DND-41 (cell line): ENCODE data around the gene PTPRG.

Source experiments
- ATAC-seq: fragments of 200-7000 bp; cut with Tn5 transposase; 3 replicates; pipeline ENCODE4 v1.9.1; 2021; ENCODE audit warnings: low read depth; ENCODE audit not compliant: insufficient read depth
- DNase-seq: peaks from one replicate; pipeline ENCODE4 v3.0.0-alpha.2; 2020
- H2AFZ ChIP-seq: 2 replicates; pipeline ENCODE4 v1.6.0; 2012; ENCODE audit warnings: low read depth, low read length
- H3K27ac ChIP-seq: 2 replicates; pipeline ENCODE4 v1.5.1; 2012; ENCODE audit warnings: low read length, inconsistent platforms
- H3K27me3 ChIP-seq: fragments of 200-600 bp; sonication (generic); 2 replicates; pipeline ENCODE4 v1.6.0; 2012; ENCODE audit warnings: low read length, mild to moderate bottlenecking, inconsistent platforms; ENCODE audit not compliant: insufficient read depth, poor library complexity
- H3K36me3 ChIP-seq: 2 replicates; pipeline ENCODE4 v1.5.1; 2012; ENCODE audit warnings: low read length, inconsistent platforms; ENCODE audit not compliant: insufficient read depth
- H3K4me1 ChIP-seq: 2 replicates; pipeline ENCODE4 v1.5.1; 2012; ENCODE audit warnings: mild to moderate bottlenecking, low read length; ENCODE audit not compliant: insufficient read depth
- H3K4me2 ChIP-seq: 2 replicates; pipeline ENCODE4 v1.6.0; 2012; ENCODE audit warnings: mild to moderate bottlenecking, moderate library complexity, low read length, inconsistent platforms; ENCODE audit not compliant: insufficient read depth
- H3K4me3 ChIP-seq, 2 experiments: fragments of 200-600 bp in 1 of 2; shearing (Covaris generic) in 1 of 2; 2 replicates each; pipeline ENCODE4 v1.5.1; 2012 to 2016; ENCODE audit warnings: inconsistent platforms in 2 of 2, low read length in 2 of 2, mild to moderate bottlenecking in 2 of 2, low read depth in 1 of 2, moderate library complexity in 1 of 2
- H3K79me2 ChIP-seq: 2 replicates; pipeline ENCODE4 v1.6.0; 2012; ENCODE audit warnings: low read length, inconsistent platforms; ENCODE audit not compliant: insufficient read depth
- H3K9ac ChIP-seq: 2 replicates; pipeline ENCODE4 v1.6.0; 2012; ENCODE audit warnings: low read depth, mild to moderate bottlenecking, inconsistent platforms, low read length, moderate library complexity
- H3K9me3 ChIP-seq: 2 replicates; pipeline ENCODE4 v1.5.1; 2012; ENCODE audit warnings: low read length, moderate library complexity, mild to moderate bottlenecking, inconsistent platforms; ENCODE audit not compliant: insufficient read depth, severe bottlenecking
- H4K20me1 ChIP-seq: 2 replicates; pipeline ENCODE4 v1.6.0; 2012; ENCODE audit warnings: low read length; ENCODE audit not compliant: insufficient read depth
- EZH2 ChIP-seq: IDR thresholded peaks from 3 replicates; pipeline ENCODE4 v1.6.1; 2012; ENCODE audit warnings: borderline replicate concordance, low read depth, mild to moderate bottlenecking, moderate library complexity, low read length, inconsistent platforms; ENCODE audit not compliant: severe bottlenecking
- TF ChIP-seq, protein P1 (sequence below): IDR thresholded peaks from 2 replicates; pipeline ENCODE4 v1.5.1; 2012; ENCODE audit warnings: borderline replicate concordance, low read length, moderate library complexity, mild to moderate bottlenecking; ENCODE audit not compliant: poor library complexity, severe bottlenecking; ENCODE audit errors: extremely low read depth

Gene PTPRG

GRCh38 chr3:62095756-62096155, 534.4 kb downstream of the PTPRG start:
- Histone ChIP-seq H3K4me2 (no peak overlapping the region), H3K79me2 (no peaks in the 10 kb centered on the region), H3K9ac (no peak overlapping the region), H4K20me1 (no peaks in the 10 kb centered on the region), H2AFZ (no peak overlapping the region), H3K36me3 (no peaks in the 10 kb centered on the region), H3K9me3 (no peaks in the 10 kb centered on the region), H3K27ac (no peak overlapping the region), H3K4me3 (no peak overlapping the region), H3K27me3 (no peaks in the 10 kb centered on the region), H3K4me1 (no peaks in the 10 kb centered on the region)
- TF ChIP-seq, protein P1, sequence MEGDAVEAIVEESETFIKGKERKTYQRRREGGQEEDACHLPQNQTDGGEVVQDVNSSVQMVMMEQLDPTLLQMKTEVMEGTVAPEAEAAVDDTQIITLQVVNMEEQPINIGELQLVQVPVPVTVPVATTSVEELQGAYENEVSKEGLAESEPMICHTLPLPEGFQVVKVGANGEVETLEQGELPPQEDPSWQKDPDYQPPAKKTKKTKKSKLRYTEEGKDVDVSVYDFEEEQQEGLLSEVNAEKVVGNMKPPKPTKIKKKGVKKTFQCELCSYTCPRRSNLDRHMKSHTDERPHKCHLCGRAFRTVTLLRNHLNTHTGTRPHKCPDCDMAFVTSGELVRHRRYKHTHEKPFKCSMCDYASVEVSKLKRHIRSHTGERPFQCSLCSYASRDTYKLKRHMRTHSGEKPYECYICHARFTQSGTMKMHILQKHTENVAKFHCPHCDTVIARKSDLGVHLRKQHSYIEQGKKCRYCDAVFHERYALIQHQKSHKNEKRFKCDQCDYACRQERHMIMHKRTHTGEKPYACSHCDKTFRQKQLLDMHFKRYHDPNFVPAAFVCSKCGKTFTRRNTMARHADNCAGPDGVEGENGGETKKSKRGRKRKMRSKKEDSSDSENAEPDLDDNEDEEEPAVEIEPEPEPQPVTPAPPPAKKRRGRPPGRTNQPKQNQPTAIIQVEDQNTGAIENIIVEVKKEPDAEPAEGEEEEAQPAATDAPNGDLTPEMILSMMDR: no peak
- no peak for TF ChIP-seq EZH2
- no peak for DNase-seq
- no peak for ATAC-seq

DNA sequence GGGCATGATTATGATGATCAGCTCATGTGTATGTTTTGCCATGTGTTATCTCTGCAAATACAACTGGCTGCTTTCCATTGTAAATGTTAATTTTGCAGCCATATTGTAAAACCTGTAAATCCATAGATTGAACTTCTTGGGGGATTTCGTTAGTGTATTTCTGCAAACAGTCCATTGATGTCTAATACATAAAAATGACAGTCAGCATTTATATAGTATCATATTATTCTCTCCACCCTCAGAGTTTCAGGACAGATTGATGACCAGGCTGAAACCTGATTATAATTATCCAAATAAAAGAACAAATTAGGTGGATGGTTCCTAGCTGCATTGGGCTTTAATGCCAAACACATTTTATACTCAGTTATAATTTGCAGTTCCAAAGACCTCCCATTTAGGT, 535.1 kb downstream of the PTPRG start:
- H3K4me2 ChIP-seq: no peak overlapping the region
- no peak for ATAC-seq
- no peaks in the 10 kb centered on the region for H3K27me3 ChIP-seq
- H3K27ac ChIP-seq: no peak overlapping the region
- H3K36me3 ChIP-seq: no peaks in the 10 kb centered on the region
- H2AFZ ChIP-seq: no peak overlapping the region
- no peaks in the 10 kb centered on the region for H3K4me1 ChIP-seq
- DNase-seq: no peak
- no peaks in the 10 kb centered on the region for H3K9me3 ChIP-seq
- no peak overlapping the region for H3K4me3 ChIP-seq
- TF ChIP-seq, protein P1: no peak
- TF ChIP-seq EZH2: no peak
- H3K79me2 ChIP-seq: no peaks in the 10 kb centered on the region
- H4K20me1 ChIP-seq: no peaks in the 10 kb centered on the region
- H3K9ac ChIP-seq: no peak overlapping the region

DNA sequence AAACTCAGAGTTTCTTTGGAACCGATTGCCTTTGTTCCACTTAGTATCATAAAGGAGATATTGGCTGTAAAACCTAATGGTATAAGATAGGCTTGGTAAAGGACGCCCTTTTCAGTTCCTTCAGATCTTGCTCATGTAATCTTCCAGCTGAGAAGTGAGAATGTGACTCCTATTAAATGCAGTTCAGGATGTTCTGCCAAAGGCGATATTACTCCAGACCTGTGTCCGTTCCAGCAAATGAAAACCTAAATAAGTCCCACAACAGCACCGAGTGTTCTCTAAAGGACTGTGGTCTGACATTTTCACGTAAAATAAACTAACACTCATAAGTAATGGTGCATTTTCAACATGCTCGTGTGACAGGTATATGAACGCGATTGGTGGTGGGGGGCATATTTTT, 535.8 kb downstream of the PTPRG start:
- Histone ChIP-seq H2AFZ (no peak overlapping the region), H3K27me3 (no peaks in the 10 kb centered on the region), H3K79me2 (no peaks in the 10 kb centered on the region), H3K4me2 (no peak overlapping the region), H3K4me1 (no peaks in the 10 kb centered on the region), H3K9me3 (no peaks in the 10 kb centered on the region), H3K4me3 (no peak overlapping the region), H3K9ac (no peak overlapping the region), H3K36me3 (no peaks in the 10 kb centered on the region), H4K20me1 (no peaks in the 10 kb centered on the region), H3K27ac (no peak overlapping the region)
- no peak for DNase-seq
- ATAC-seq: no peak
- TF ChIP-seq, protein P1: no peak
- no peak for TF ChIP-seq EZH2
